Fibroblast of skin of right biceps (primary cell): ENCODE results near the gene EMX1.

Experiments
- DNase-seq: peaks from one replicate; pipeline ENCODE4 v3.0.0-alpha.2; 2013

The EMX1 gene

GRCh38 chr2:72945450-72946019 is 28.2 kb downstream of the EMX1 start:
- no peak for DNase-seq

GRCh38 chr2:72946466-72946865 is 29.1 kb downstream of the EMX1 start:
- DNase-seq: no peak

- DNase-seq: no peak
Observed at GRCh38 chr2:72947952-72948830, 30.9 kb downstream of the EMX1 start.

DNA sequence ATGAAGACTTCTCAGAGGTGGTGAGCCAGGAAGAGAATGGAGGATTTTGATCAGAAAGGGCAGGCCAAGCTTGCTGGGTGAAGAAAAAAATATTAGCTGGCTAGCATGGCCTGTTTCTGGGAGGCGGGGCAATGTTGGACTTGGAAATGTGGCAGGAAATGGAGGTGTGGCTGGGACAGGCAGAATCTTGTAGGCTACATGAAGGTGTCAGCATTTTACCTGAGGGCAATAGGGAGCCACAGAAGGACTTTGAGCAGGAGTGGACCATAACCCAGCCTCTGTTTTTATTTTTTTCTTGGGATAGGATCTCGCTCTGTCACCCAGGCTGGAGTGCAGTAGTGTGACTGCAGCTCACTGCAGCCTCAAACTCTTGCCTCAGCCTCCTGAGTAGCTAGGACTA is 31.7 kb downstream of the EMX1 start:
- no peak for DNase-seq

DNA sequence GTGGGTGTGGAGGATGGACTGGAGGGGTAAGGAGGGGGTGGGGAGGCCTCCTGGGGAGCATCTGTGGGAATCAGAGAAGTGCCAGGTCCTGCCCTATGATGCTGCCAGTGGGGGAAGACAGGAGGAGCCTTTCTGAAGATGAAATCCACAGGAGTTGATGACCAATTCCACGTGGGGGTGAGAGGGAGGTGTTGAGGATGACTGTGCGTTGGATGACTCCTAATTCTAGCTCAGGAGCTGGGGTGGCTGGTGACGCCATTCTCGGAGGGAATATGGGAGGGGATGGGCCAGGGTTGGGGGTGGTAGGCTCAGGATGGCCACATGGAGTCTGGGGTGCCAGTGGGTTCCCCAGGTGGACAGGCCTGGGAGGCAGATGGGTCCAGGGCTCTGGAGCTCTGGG is 32.3 kb downstream of the EMX1 start:
- DNase-seq: no peak

DNA sequence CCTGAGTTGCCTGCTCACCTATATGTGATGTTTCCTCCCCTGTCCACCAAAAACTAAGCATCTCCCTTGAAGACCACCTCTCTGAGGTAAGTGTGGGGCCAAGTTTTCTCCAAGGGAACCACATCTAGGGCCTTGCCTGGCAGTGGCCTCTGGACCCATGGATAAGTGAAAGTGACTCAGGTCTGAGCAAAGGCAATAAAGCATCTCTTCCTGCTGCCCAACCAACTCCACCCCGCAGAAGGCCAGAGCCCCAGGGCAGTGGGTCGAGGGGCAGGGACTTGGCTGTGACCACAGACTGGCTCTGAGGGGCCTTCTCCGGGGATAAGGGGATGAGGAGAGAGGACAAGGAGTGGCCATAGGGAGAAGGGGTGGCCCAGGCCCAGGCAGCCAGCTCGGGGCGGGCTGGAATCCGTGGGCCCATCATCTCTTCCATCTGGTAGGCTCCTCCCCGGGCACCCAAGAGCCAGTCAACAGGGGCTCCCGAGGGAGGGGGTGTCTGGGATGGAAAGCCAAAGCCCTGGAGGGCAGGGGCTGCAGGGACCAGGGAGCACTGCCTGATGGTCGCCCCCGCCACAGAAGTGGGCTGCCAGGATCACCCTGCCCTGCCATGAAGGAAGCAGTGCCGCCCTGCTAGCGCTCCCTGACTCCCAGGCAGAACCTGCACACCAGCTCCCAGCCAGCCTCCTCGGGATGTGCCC is 33.4 kb downstream of the EMX1 start:
- DNase-seq: no peak

DNA sequence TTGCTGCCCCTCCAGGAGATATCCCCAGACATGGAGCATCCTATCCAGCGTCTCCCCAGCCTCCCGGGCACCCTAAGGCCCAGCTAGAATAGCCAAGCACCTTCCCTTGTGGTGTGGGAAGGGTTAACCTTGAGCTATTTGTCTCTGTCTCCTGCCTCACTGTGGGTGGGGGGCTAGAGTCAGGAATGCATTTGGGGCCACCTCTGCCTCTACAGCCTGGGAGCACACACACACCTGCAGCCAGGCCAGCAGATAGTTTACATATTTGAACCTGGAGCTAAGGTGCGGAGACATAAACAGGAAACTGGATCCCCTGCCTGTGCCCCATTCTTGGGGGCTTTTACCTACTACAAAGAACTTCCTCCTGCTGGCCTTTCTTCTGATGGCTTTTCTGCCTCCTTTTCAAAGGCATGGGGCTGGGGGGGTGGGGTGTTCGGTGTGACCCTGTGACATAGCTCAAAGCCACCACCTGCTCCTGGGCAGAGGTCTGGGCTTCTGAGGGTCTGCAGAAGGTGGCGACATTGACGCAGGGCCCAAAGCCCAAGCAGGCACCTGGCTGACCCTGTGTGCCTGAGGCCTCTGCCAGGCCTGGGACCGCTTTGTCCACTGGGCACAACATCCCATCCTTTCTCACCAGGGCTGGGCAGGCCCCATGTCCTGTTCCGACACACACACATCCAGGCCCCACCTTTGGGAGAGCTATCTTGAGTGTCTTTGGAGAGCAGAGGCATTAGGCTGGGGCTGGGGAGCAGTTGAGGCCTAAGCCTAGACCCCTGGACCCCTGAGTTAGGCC is 34.2 kb downstream of the EMX1 start:
- DNase-seq: no peak

GRCh38 chr2:72952110-72952823 is 34.9 kb downstream of the EMX1 start:
- DNase-seq: no peak

DNA sequence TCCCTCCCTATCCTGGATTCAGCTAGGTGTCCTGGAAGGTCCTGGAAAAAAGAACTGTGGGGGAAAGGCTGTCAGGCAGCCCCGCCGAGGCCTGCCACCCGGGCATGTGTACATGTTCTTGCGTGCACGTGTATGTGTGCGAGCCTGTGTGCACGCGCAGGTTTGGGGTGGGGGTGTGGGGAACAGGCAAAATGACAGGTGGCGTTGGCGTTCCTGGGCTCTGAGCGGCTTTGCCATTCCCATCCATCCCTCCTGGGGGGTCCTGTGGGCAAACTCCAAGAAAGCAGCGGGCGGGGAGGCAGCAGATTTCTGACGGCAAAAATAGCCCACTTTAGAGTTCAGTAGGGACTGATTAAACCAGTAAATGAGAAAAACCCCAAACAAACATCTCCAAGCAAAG is 35.6 kb downstream of the EMX1 start:
- no peak for DNase-seq

DNA sequence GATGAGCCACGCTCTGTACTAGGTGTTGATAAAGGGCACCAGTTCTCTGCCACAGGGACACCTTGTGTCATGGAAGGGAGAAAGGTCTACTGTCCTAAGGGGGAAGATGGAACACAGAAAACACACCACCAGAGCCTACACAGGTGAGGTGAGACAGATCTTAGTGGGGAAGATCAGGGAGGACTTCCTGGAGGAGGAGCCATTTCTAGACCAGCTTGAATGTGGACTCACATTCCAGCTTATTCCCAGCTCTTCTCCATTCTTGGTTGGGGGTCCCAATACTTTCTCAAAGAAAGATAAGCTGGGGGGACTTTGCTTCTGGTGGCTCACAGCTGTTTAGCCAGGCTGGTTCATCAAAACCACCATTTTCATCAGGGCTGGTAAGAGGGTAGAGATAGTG is 36.2 kb downstream of the EMX1 start:
- DNase-seq: no peak

- DNase-seq: no peak
Observed at GRCh38 chr2:72953976-72954375, 36.7 kb downstream of the EMX1 start.

DNA sequence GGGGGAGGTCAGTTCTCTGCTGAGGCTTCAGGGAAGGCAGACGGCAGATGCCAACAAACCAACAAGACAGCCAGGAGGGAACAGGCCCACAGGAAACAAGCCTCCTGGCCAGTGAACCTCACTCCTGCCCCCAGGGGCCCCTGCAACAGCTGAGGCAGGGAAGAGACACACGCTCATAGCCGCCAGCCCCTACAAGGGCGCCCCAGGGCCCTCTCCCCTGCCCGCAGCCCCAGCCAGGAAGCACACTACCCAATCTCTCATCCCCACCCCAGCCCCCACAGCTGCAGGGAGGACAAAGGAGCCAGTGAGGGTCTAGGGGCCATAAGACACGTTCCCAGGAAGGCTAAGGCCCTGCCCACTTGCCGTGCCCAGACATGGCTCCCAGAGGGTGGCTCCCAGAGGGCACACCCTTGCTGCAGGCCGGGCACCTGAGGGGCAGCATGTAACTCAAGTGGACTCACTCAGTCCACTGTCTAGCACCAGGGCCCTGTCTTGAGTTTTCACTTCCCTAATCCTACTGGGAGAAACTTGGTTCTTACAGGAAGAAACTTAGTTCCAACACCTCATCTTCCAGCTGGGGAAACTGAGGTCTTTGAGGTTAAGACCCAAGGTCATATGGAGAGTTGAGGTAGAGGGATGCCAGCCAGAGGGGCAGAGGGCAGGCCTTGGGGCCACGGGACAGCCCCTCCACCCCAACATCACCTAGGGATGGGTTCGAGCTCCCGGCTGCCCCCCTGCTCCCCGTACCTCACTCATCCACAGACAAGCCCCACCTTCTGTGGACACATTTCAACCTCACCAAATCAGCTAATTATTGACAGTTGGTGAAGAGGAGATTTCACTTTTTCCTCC is 37.3 kb downstream of the EMX1 start:
- no peak for DNase-seq

- DNase-seq: no peak
Observed at GRCh38 chr2:72955228-72956049, 38.1 kb downstream of the EMX1 start.

GRCh38 chr2:72956050-72956395 is 38.7 kb downstream of the EMX1 start:
- DNase-seq: no peak

DNA sequence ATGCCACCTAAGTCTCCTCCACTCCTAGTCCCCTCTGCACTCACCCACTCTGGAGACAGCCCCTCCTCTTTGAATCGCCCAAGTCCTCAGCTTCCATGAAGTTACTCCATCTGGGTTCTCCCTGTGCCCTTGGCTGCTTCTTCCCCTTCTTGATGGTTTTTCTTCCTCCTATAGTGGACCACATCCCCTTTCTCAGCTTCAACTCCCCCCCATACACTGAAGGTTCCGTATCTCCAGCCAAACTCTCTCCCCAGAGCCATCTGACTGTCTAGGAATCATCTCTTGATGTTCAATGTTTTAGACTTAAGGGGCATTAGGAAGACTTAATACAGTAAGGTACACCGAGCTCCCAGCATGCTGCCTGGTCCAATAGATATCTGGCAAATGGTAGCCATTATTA is 39.6 kb downstream of the EMX1 start:
- DNase-seq: no peak

- DNase-seq: no peak
Observed at GRCh38 chr2:72958542-72959385, 41.4 kb downstream of the EMX1 start.

DNA sequence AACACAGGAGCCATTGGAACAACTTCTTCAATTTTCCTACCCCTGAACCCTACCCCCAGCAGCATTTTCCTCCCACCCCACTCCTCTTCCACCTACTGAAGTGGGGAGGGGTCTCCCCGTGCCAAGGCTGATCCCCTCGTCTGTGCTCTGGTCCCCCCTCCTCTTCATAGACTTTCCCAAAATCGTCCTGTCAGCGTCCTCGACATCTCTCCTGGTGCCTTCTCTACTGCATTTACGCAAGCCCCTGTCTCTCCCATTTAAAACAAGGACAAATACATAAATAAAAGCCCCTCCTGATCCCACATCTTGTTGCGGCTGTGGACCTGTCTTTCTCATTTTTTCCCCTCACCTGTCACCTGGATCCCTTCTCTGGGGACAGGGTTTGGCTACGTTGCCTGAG is 42.2 kb downstream of the EMX1 start:
- no peak for DNase-seq

- DNase-seq: no peak
Observed at GRCh38 chr2:72959995-72960981, 43.0 kb downstream of the EMX1 start.
